B cell (primary cell): Measurements from ENCODE around the gene CEP41. TPM values are rescaled to one million over a fixed set of nuclear protein-coding genes. Genes with fewer than 3 reads are reported as not detected.

Experiments
- ATAC-seq: fragments of 200-7000 bp; cut with Tn5 transposase; one replicate; pipeline ENCODE4 v1.10.0; 2021; ENCODE audit warnings: low read depth, mild to moderate bottlenecking, moderate number of reproducible peaks, moderate library complexity
- CTCF ChIA-PET: fragments of 350-600 bp; sonication (Branson Sonifier 250); formaldehyde crosslinking; loops from one replicate; lab custom pipeline; 2021; ENCODE audit warnings: antibody characterized with exemption, inconsistent platforms; lab: Charles Lee
- POLR2A ChIA-PET: fragments of 350-600 bp; sonication (Branson Sonifier 250); formaldehyde crosslinking; loops from one replicate; lab custom pipeline; 2021; ENCODE audit warnings: antibody characterized with exemption; lab: Charles Lee
- DNase-seq: peaks from one replicate; pipeline ENCODE4 v3.0.0; 2013
- H2AFZ ChIP-seq: 2 replicates; pipeline ENCODE4 v1.6.1; 2012; ENCODE audit warnings: mild to moderate bottlenecking, low read depth, low read length; ENCODE audit not compliant: insufficient read depth, poor library complexity, severe bottlenecking
- H3K27ac ChIP-seq, 2 donors: 1 replicate in 1 of 2; 2 replicates in 1 of 2; pipeline ENCODE4 v1.5.1; 2012 to 2013; ENCODE audit warnings: low read length in 2 of 2, mild to moderate bottlenecking in 2 of 2, moderate library complexity in 1 of 2
- H3K27me3 ChIP-seq, 4 experiments: fragments of 200-600 bp in 1 of 4; sonication (generic) in 1 of 4; replicated peaks in 1 of 4; 1 replicate in 2 of 4; 2 replicates in 2 of 4; pipeline versions ENCODE4 v1.6.1 to v1.7.0; 2013 to 2016; ENCODE audit warnings: low read length in 3 of 4, mild to moderate bottlenecking in 2 of 4, mixed read lengths in 1 of 4, moderate library complexity in 1 of 4; ENCODE audit not compliant: insufficient read depth in 4 of 4, control insufficient read depth in 3 of 4; ENCODE audit errors: control extremely low read depth in 1 of 4
- H3K36me3 ChIP-seq, 2 experiments: replicated peaks in 1 of 2; 1 replicate in 1 of 2; 2 replicates in 1 of 2; pipeline versions ENCODE4 v1.6.1 to v1.7.1; 2013; ENCODE audit warnings: low read length in 1 of 2; ENCODE audit not compliant: insufficient read depth in 2 of 2, control insufficient read depth in 1 of 2; ENCODE audit errors: control extremely low read depth in 1 of 2, extremely low read depth in 1 of 2
- H3K4me1 ChIP-seq, 2 donors: fragments of 200-600 bp in 1 of 2; sonication (generic) in 1 of 2; 1 replicate in 1 of 2; 2 replicates in 1 of 2; pipeline versions ENCODE4 v1.5.1 to v1.6.1; 2013 to 2017; ENCODE audit warnings: low read length in 2 of 2; ENCODE audit not compliant: control insufficient read depth in 2 of 2, insufficient read depth in 2 of 2
- H3K4me2 ChIP-seq: replicated peaks from 2 replicates; pipeline ENCODE3; 2012; ENCODE audit warnings: mild to moderate bottlenecking, low read depth, low read length; ENCODE audit not compliant: poor library complexity, severe bottlenecking
- H3K4me3 ChIP-seq, 5 experiments: fragments of 200-600 bp in 1 of 5; sonication (generic) in 1 of 5; 1 replicate in 3 of 5; 2 replicates in 2 of 5; pipeline versions ENCODE4 v1.5.1 to v1.7.0; 2011 to 2016; ENCODE audit warnings: low read length in 4 of 5, mild to moderate bottlenecking in 4 of 5, low read depth in 2 of 5, control low read depth in 1 of 5, moderate library complexity in 1 of 5; ENCODE audit not compliant: insufficient read depth in 1 of 5; ENCODE audit errors: control extremely low read depth in 1 of 5, extremely low read depth in 1 of 5
- H3K79me2 ChIP-seq: fragments of 200-600 bp; sonication (generic); one replicate; pipeline ENCODE4 v1.6.0; 2016; ENCODE audit warnings: low read length; ENCODE audit not compliant: control insufficient read depth, insufficient read depth
- H3K9ac ChIP-seq: fragments of 200-600 bp; sonication (generic); 2 replicates; pipeline ENCODE4 v1.6.1; 2017; ENCODE audit warnings: mild to moderate bottlenecking, low read length, moderate library complexity
- H3K9me3 ChIP-seq, 3 donors: one replicate each; pipeline versions ENCODE4 v1.6.1 to v1.7.1; 2013; ENCODE audit warnings: low read length in 2 of 3; ENCODE audit not compliant: control insufficient read depth in 2 of 3, insufficient read depth in 1 of 3; ENCODE audit errors: control extremely low read depth in 1 of 3
- H4K20me1 ChIP-seq: 2 replicates; pipeline ENCODE4 v1.6.0; 2012; ENCODE audit warnings: mild to moderate bottlenecking, low read length; ENCODE audit not compliant: insufficient read depth, control insufficient read depth, poor library complexity, severe bottlenecking
- H3K27ac Mint-ChIP-seq: one replicate; pipeline ENCODE4 v1.8.0; 2021; ENCODE audit warnings: mixed read lengths
- H3K27me3 Mint-ChIP-seq: one replicate; pipeline ENCODE4 v1.8.0; 2021; ENCODE audit warnings: mixed read lengths
- H3K4me1 Mint-ChIP-seq: one replicate; pipeline ENCODE4 v1.8.0; 2021; ENCODE audit warnings: mixed read lengths
- H3K4me3 Mint-ChIP-seq: one replicate; pipeline ENCODE4 v1.8.0; 2021; ENCODE audit warnings: mixed read lengths
- H3K9me3 Mint-ChIP-seq: one replicate; pipeline ENCODE4 v1.8.0; 2022; ENCODE audit warnings: mixed read lengths; ENCODE audit not compliant: insufficient read depth
- CTCF ChIP-seq: fragments of 200-600 bp; IDR thresholded peaks from one replicate; pipeline ENCODE4 v1.8.0; 2022; ENCODE audit warnings: antibody characterized with exemption, mild to moderate bottlenecking
- EZH2 ChIP-seq: IDR thresholded peaks from 2 replicates; pipeline ENCODE4 v1.6.1; 2012; ENCODE audit warnings: borderline replicate concordance, low read depth, mild to moderate bottlenecking, moderate library complexity, low read length; ENCODE audit not compliant: insufficient read depth, poor library complexity, severe bottlenecking
- WGBS: methylation state at CpG from one replicate; pipeline ENCODE4 v1.1.5; 2013; ENCODE audit warnings: missing lambda C conversion rate; ENCODE audit not compliant: insufficient coverage; 5-methylcytosine and 5-hydroxymethylcytosine counted together
- intact Hi-C: fragments of 100-400 bp; cut with micrococcal nuclease; formaldehyde crosslinking; loops from one replicate; pipeline ENCODE4 v1.10.0; 2022
- polyA plus RNA-seq: library from polyadenylated mRNA; depleted of rRNA; stranded (reverse); fragments of >200 nt; gene quantifications from 2 replicates; pipeline ENCODE4 v1.2.3, GENCODE V29; 2012
- small RNA-seq: library from RNA; depleted of rRNA; stranded (forward); fragments of <200 nt; gene quantifications from one replicate; pipeline ENCODE3, GENCODE V24; 2012; ENCODE audit warnings: low replicate concordance, low read depth; ENCODE audit not compliant: insufficient read length
- total RNA-seq, 2 donors: library from RNA; stranded (reverse); fragments of 120-200 nt in 1 of 2; gene quantifications; 1 replicate in 1 of 2; 2 replicates in 1 of 2; pipeline versions ENCODE4 v1.2.3 to v1.2.4, GENCODE V29; 2013 to 2022

CEP41 gene
- total and polyA plus RNA-seq, 2 donors (not counting 1 experiment from before 2014, with no cell fraction given), result 3.4 to 5.9 TPM

GRCh38 chr7:130344271-130344866 lies 96.4 kb downstream of the CEP41 start, which contains the start of gene CPA5:
TSS of gene CPA5 (plus strand) at chr7:130344816. CDS start at chr7:130346486, 1,670 bp downstream.
- ATAC-seq (no peak), DNase-seq (no peak)
- Histone ChIP-seq H3K79me2 (no peaks in the 10 kb centered on the region), H3K9me3 (peaks cover 0 to 5% (median 0%) of the 10 kb centered on the region in 3 donors), H2AFZ (no peak within 1 kb of the TSS), H3K4me3 (no peak within 1 kb of the TSS), H3K4me1 (no peaks in the 10 kb centered on the region), H3K27me3 (peaks cover 0 to 2% (median 0%) of the 10 kb centered on the region in 4 experiments), H3K9ac (no peak within 1 kb of the TSS), H3K36me3 (no peaks in the 10 kb centered on the region), H3K27ac (no peak within 1 kb of the TSS), H4K20me1 (no peaks in the 10 kb centered on the region), H3K4me2 (no peak within 1 kb of the TSS)
- CTCF ChIA-PET, result no interaction called here
- Mint-ChIP-seq H3K4me3 (no peak within 1 kb of the TSS), H3K4me1 (no peaks in the 10 kb centered on the region), H3K27me3 (peaks cover 16% of the 10 kb centered on the region), H3K9me3 (no peaks in the 10 kb centered on the region), H3K27ac (no peak within 1 kb of the TSS)
- intact Hi-C loops, result no loop called here
- TF ChIP-seq CTCF, result no peak
- TF ChIP-seq EZH2, result no peak
- POLR2A ChIA-PET, result no interaction called here
- no CpG with 5 or more reads among the region's 5 CpGs for WGBS

Small RNAs within 50 kb of the gene (small RNA-seq; reads per million reads assigned to genes)
- gene RF02148, result not detected
- not detected for gene RF02149
- not detected for gene RF02150

Other genes starting within 250 kb of the CEP41 start
- 33.2 and 35.8 TPM in 2 replicates for gene TMEM209, start 235.6 kb downstream of the CEP41 start, total RNA-seq
- 15.8 and 16.5 TPM in 2 replicates for gene TMEM209, start 235.6 kb downstream of the CEP41 start, polyA plus RNA-seq
- not detected in 2 replicates for gene SSMEM1, start 233.2 kb downstream of the CEP41 start, total RNA-seq
- not detected in 2 replicates for gene SSMEM1, start 233.2 kb downstream of the CEP41 start, polyA plus RNA-seq
- not detected in 2 replicates for gene CPA2, start 174.2 kb downstream of the CEP41 start, total RNA-seq
- gene CPA2, start 174.2 kb downstream of the CEP41 start, polyA plus RNA-seq, result not detected in 2 replicates
- not detected in 2 replicates for gene CPA4, start 147.9 kb downstream of the CEP41 start, total RNA-seq
- gene CPA4, start 147.9 kb downstream of the CEP41 start, polyA plus RNA-seq, result not detected in 2 replicates
- not detected in 2 replicates for gene CPA5, start 96.2 kb downstream of the CEP41 start, total RNA-seq
- 0.13 TPM in 1 of 2 replicates, not detected in the other for gene CPA5, start 96.2 kb downstream of the CEP41 start, polyA plus RNA-seq
- gene CPA1, start 60.5 kb downstream of the CEP41 start, total RNA-seq, result not detected in 2 replicates
- gene CPA1, start 60.5 kb downstream of the CEP41 start, polyA plus RNA-seq, result not detected in 2 replicates
- 6.6 and 6.7 TPM in 2 replicates for gene MEST, start 51.1 kb upstream of the CEP41 start, total RNA-seq
- 2.1 and 2.5 TPM in 2 replicates for gene MEST, start 51.1 kb upstream of the CEP41 start, polyA plus RNA-seq
- 13.4 and 14.7 TPM in 2 replicates for gene COPG2, start 227.7 kb upstream of the CEP41 start, total RNA-seq
- gene COPG2, start 227.7 kb upstream of the CEP41 start, polyA plus RNA-seq, result 5.5 and 6.1 TPM in 2 replicates
- gene TSGA13, start 245.5 kb upstream of the CEP41 start, total RNA-seq, result not detected in 2 replicates
- not detected in 2 replicates for gene TSGA13, start 245.5 kb upstream of the CEP41 start, polyA plus RNA-seq